GM23248 (cell line): ENCODE data around the gene P2RY11. TPM values are rescaled to one million over a fixed set of nuclear protein-coding genes. Genes with fewer than 3 reads are reported as not detected.
A peak's percentile ranks its signal among the peaks of the same experiment; 100 is the strongest.

Source experiments
- DNase-seq: peaks from one replicate; pipeline ENCODE4 v3.0.0-alpha.2; 2015
- H2AFZ ChIP-seq: fragments of 200-600 bp; sonication (generic); 2 replicates; pipeline ENCODE4 v1.6.1; 2016; ENCODE audit warnings: antibody characterized with exemption
- H3F3A ChIP-seq: fragments of 200-600 bp; sonication (generic); 2 replicates; pipeline ENCODE4 v1.6.1; 2016; ENCODE audit warnings: mild to moderate bottlenecking, antibody characterized with exemption, mixed run types; ENCODE audit not compliant: insufficient read depth
- H3K27ac ChIP-seq: fragments of 200-600 bp; sonication (generic); 2 replicates; pipeline ENCODE4 v1.5.1; 2016; ENCODE audit warnings: mild to moderate bottlenecking
- H3K27me3 ChIP-seq: fragments of 200-600 bp; sonication (generic); replicated peaks from 2 replicates; pipeline ENCODE4 v1.6.1; 2016; ENCODE audit warnings: mild to moderate bottlenecking; ENCODE audit not compliant: insufficient read depth
- H3K36me3 ChIP-seq: fragments of 200-600 bp; sonication (generic); 2 replicates; pipeline ENCODE4 v1.6.1; 2016; ENCODE audit warnings: low read depth, mild to moderate bottlenecking
- H3K4me1 ChIP-seq: fragments of 200-600 bp; sonication (generic); 2 replicates; pipeline ENCODE4 v1.6.1; 2016; ENCODE audit warnings: mild to moderate bottlenecking; ENCODE audit not compliant: insufficient read depth
- H3K4me2 ChIP-seq: fragments of 200-600 bp; sonication (generic); one replicate; pipeline ENCODE4 v1.6.1; 2016; ENCODE audit warnings: mild to moderate bottlenecking; ENCODE audit not compliant: unreplicated experiment
- H3K4me3 ChIP-seq: fragments of 200-600 bp; sonication (generic); 2 replicates; pipeline ENCODE4 v1.5.1; 2016; ENCODE audit warnings: mild to moderate bottlenecking
- H3K79me2 ChIP-seq: fragments of 200-600 bp; sonication (generic); 2 replicates; pipeline ENCODE4 v1.6.1; 2016; ENCODE audit warnings: mild to moderate bottlenecking; ENCODE audit not compliant: insufficient read depth
- H3K9ac ChIP-seq: fragments of 200-600 bp; sonication (generic); 2 replicates; pipeline ENCODE4 v1.6.1; 2016; ENCODE audit warnings: mild to moderate bottlenecking
- H3K9me2 ChIP-seq: fragments of 200-600 bp; sonication (generic); 2 replicates; pipeline ENCODE4 v1.6.1; 2016; ENCODE audit warnings: mixed run types, mild to moderate bottlenecking, moderate library complexity; ENCODE audit not compliant: insufficient read depth
- H3K9me3 ChIP-seq: fragments of 200-600 bp; sonication (generic); one replicate; pipeline ENCODE4 v1.6.1; 2017; ENCODE audit warnings: low read depth
- H4K20me1 ChIP-seq: fragments of 200-600 bp; sonication (generic); 2 replicates; pipeline ENCODE4 v1.6.0; 2016; ENCODE audit not compliant: insufficient read depth
- EZH2 ChIP-seq: fragments of 200-600 bp; sonication (generic); IDR thresholded peaks from 2 replicates; pipeline ENCODE4 v1.6.1; 2018; ENCODE audit warnings: antibody characterized with exemption, mild to moderate bottlenecking; ENCODE audit not compliant: insufficient read depth, poor library complexity, severe bottlenecking
- EZH2phosphoT487 ChIP-seq: fragments of 200-600 bp; sonication (generic); IDR thresholded peaks from 2 replicates; pipeline ENCODE4 v1.6.1; 2018; ENCODE audit warnings: antibody characterized with exemption, moderate library complexity, mild to moderate bottlenecking, low read depth; ENCODE audit not compliant: insufficient read depth
- WGBS, 2 experiments: methylation state at CpG; one replicate each; pipeline ENCODE4 v1.1.6; 2015 to 2017; ENCODE audit warnings: low lambda C conversion rate in 2 of 2, low coverage in 1 of 2; ENCODE audit errors: missing lambda C conversion rate in 2 of 2; 5-methylcytosine and 5-hydroxymethylcytosine counted together
- in situ Hi-C: fragments of 300-500 bp; cut with MboI; formaldehyde crosslinking; loops from 2 replicates; pipeline ENCODE4 v1.15.0; 2020
- polyA plus RNA-seq: library from polyadenylated mRNA; unstranded; fragments of >200 nt; fragmentation: Nextera tagmentation; extraction: Ambion mirVana; gene quantifications from 2 replicates; pipeline ENCODE4 v1.2.1, GENCODE V29; 2016
- total RNA-seq: library from RNA; depleted of rRNA; stranded (reverse); fragments of >200 nt; shearing (Covaris generic); gene quantifications from 2 replicates; pipeline ENCODE4 v1.2.3, GENCODE V29; 2014

The P2RY11 gene
- total and polyA plus RNA-seq, 2 experiments from 2014 or later, result 2.8 to 6.3 TPM

- H3K36me3 ChIP-seq, result peaks cover 25% of the 10 kb centered on the region
- H3K4me2 ChIP-seq, result no peak overlapping the region
- DNase-seq, result no peak
- TF ChIP-seq EZH2phosphoT487, result no peak
- TF ChIP-seq EZH2, result no peak
- peaks cover 34% of the 10 kb centered on the region for H3K79me2 ChIP-seq
- H3K27me3 ChIP-seq, result no peaks in the 10 kb centered on the region
- no peaks in the 10 kb centered on the region for H3K9me2 ChIP-seq
- 94 to 97% methylated on average over 26 to 44 of the region's 44 CpGs for WGBS, 2 experiments
- no peak overlapping the region for H3K27ac ChIP-seq
- H3K9ac ChIP-seq, result no peak overlapping the region
- no peaks in the 10 kb centered on the region for H3K9me3 ChIP-seq
- no peak overlapping the region for H2AFZ ChIP-seq
- H3K4me3 ChIP-seq, result no peak overlapping the region
- in situ Hi-C loops, result no loop called here
- H4K20me1 ChIP-seq, result no peaks in the 10 kb centered on the region
- H3K4me1 ChIP-seq, result peaks cover 16% of the 10 kb centered on the region
- H3F3A ChIP-seq, result peaks cover 33% of the 10 kb centered on the region
Measured at GRCh38 chr19:10110076-10110971, 1.2 kb upstream of the P2RY11 start.

- Histone ChIP-seq H3K79me2 (peaks cover 34% of the 10 kb centered on the region), H3K4me3 (no peak overlapping the region), H3K27me3 (no peaks in the 10 kb centered on the region), H3K4me1 (peaks cover 16% of the 10 kb centered on the region), H4K20me1 (no peaks in the 10 kb centered on the region), H3F3A (peaks cover 33% of the 10 kb centered on the region), H3K36me3 (peaks cover 25% of the 10 kb centered on the region), H3K27ac (no peak overlapping the region), H2AFZ (no peak overlapping the region), H3K9me3 (no peaks in the 10 kb centered on the region), H3K9me2 (no peaks in the 10 kb centered on the region), H3K4me2 (no peak overlapping the region), H3K9ac (no peak overlapping the region)
- in situ Hi-C loops, result no loop called here
- no peak for DNase-seq
- no peak for TF ChIP-seq EZH2
- 97 to 98% methylated on average over 13 to 19 of the region's 19 CpGs for WGBS, 2 experiments
Measured at GRCh38 chr19:10110972-10111317, 548 bp upstream of the P2RY11 start.

- Histone ChIP-seq H3K4me3 (no peak overlapping the region), H3K27me3 (no peaks in the 10 kb centered on the region), H3K4me2 (no peak overlapping the region), H3K27ac (peak overlapping the region; percentile 57), H3K9me2 (no peaks in the 10 kb centered on the region), H3K36me3 (peaks cover 25% of the 10 kb centered on the region), H3F3A (peaks cover 29% of the 10 kb centered on the region), H3K79me2 (peaks cover 37% of the 10 kb centered on the region), H3K9ac (0 out of 2 replicates have a peak overlapping the region, but pooled peaks have one; percentile 29), H2AFZ (no peak overlapping the region), H3K4me1 (peaks cover 14% of the 10 kb centered on the region), H3K9me3 (no peaks in the 10 kb centered on the region), H4K20me1 (no peaks in the 10 kb centered on the region)
- DNase-seq, result peak; percentile 43
- WGBS, 2 experiments, result 51 to 52% methylated on average over 23 of the region's 23 CpGs
- TF ChIP-seq EZH2phosphoT487 (no peak), EZH2 (no peak)
- in situ Hi-C loops, result no loop called here
Measured at GRCh38 chr19:10112037-10112761, 706 bp downstream of the P2RY11 start.

GRCh38 chr19:10112895-10113591, 1.6 kb downstream of the P2RY11 start:
- Histone ChIP-seq H3K9me3 (no peaks in the 10 kb centered on the region), H3K27ac (peak overlapping the region; percentile 57), H3K9ac (no peak overlapping the region), H4K20me1 (no peaks in the 10 kb centered on the region), H3K36me3 (peaks cover 22% of the 10 kb centered on the region), H3K4me1 (peaks cover 5% of the 10 kb centered on the region; the same call in 1 of the 2 replicates), H3F3A (peaks cover 30% of the 10 kb centered on the region), H3K9me2 (no peaks in the 10 kb centered on the region), H2AFZ (no peak overlapping the region), H3K79me2 (peaks cover 37% of the 10 kb centered on the region), H3K27me3 (no peaks in the 10 kb centered on the region), H3K4me3 (no peak overlapping the region), H3K4me2 (no peak overlapping the region)
- DNase-seq, result peak; percentile 75
- TF ChIP-seq EZH2phosphoT487 (no peak), EZH2 (no peak)
- WGBS, 2 experiments, result 27 to 28% methylated on average over 23 to 25 of the region's 25 CpGs
- in situ Hi-C loops, result no loop called here
